HG02763 (cell line): ENCODE data around the gene ZNF549.
"Not testable (repeated sequence)": the region's sequence is repeated elsewhere in the genome, so short reads cannot be mapped to it uniquely, and the experiment has no call there.

Experiments
- ATAC-seq: cut with Tn5 transposase; IDR thresholded peaks from one replicate; pipeline ENCODE4 v1.9.1; 2021; ENCODE audit warnings: mild to moderate bottlenecking, moderate library complexity; ENCODE audit not compliant: unreplicated experiment

ZNF549 gene

GRCh38 chr19:57527136-57527881 lies at the start of gene ZNF549:
Gene ZNF549 (plus strand): TSS chr19:57527356. CDS start chr19:57527574, 218 bp downstream.
- peak; percentile 99 for ATAC-seq

- ATAC-seq: peak; percentile 95
Measured at GRCh38 chr19:57487477-57488298, 39.5 kb upstream of the ZNF549 start, which contains the start of gene ZNF419. Gene ZNF419 (plus strand): TSS chr19:57487750. CDS start chr19:57487951, 201 bp downstream.

GRCh38 chr19:57488299-57488644 lies 38.9 kb upstream of the ZNF549 start:
- ATAC-seq: not testable (repeated sequence)

- ATAC-seq: not testable (repeated sequence)
Measured at GRCh38 chr19:57499332-57499679, 27.9 kb upstream of the ZNF549 start.

GRCh38 chr19:57499680-57500395 lies 27.3 kb upstream of the ZNF549 start, which contains the start of gene ZNF773:
Gene ZNF773 (plus strand): TSS chr19:57499938. CDS start chr19:57500081, 143 bp downstream.
- peak; percentile 98 for ATAC-seq

- not testable (repeated sequence) for ATAC-seq
Measured at GRCh38 chr19:57500400-57500799, 26.8 kb upstream of the ZNF549 start.

- ATAC-seq: no peak
Measured at GRCh38 chr19:57506163-57506562, 21.0 kb upstream of the ZNF549 start.

- ATAC-seq: no peak
Measured at GRCh38 chr19:57511484-57511883, 15.7 kb upstream of the ZNF549 start.

GRCh38 chr19:57512845-57513244 lies 14.3 kb upstream of the ZNF549 start:
- ATAC-seq: no peak

- ATAC-seq: no peak
Measured at GRCh38 chr19:57515255-57515654, 11.9 kb upstream of the ZNF549 start.

GRCh38 chr19:57518021-57518420 lies 9.1 kb upstream of the ZNF549 start:
- ATAC-seq: not testable (repeated sequence)

- ATAC-seq: no peak
Measured at GRCh38 chr19:57537953-57538547, 10.9 kb downstream of the ZNF549 start.

GRCh38 chr19:57546513-57546912 lies 19.4 kb downstream of the ZNF549 start:
- no peak for ATAC-seq

- ATAC-seq: no peak
Measured at GRCh38 chr19:57552432-57552831, 25.3 kb downstream of the ZNF549 start.

- no peak for ATAC-seq
Measured at GRCh38 chr19:57557659-57558058, 30.5 kb downstream of the ZNF549 start.

GRCh38 chr19:57558525-57558924 lies 31.4 kb downstream of the ZNF549 start:
- ATAC-seq: no peak

- ATAC-seq: peak; percentile 18
Measured at GRCh38 chr19:57559008-57559403, 31.9 kb downstream of the ZNF549 start.

GRCh38 chr19:57559404-57560025 lies 32.4 kb downstream of the ZNF549 start, which contains the start of gene ZNF550:
Gene ZNF550 (minus strand): TSS chr19:57559863. CDS start chr19:57559682, 181 bp downstream.
- peak; percentile 96 for ATAC-seq

GRCh38 chr19:57560049-57560491 lies 32.9 kb downstream of the ZNF549 start:
- peak; percentile 9 for ATAC-seq

GRCh38 chr19:57563547-57563946 lies 36.4 kb downstream of the ZNF549 start:
- ATAC-seq: no peak
